ENCODE data around the gene ANKMY1. TPM values are rescaled to one million over a fixed set of nuclear protein-coding genes. Genes with fewer than 3 reads are reported as not detected.

The ANKMY1 gene
- total RNA-seq, 3 donors from 2014 or later (not counting 1 experiment from before 2014, with no cell fraction given): 43.8 to 51.5 (median 46.6) TPM

DNA sequence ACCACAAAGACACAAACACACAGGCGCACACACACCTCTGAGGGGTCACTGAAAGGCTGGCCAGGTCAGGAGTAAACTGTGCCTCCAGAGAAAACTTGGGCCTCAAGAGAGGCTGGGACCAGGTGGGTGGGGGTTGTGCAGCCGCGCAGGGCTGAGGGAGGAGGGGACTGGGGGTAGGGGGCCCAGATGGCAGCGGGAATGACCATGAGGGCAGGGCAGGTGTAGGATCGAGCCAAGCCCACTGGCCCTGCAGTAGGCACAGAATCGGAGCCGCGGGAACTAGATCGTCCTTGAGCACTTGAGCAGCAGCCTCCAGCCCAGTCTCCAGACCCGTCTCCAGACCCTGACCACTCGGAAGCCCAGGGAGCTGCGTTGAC lies 36.8 kb downstream of the ANKMY1 start:
- 94% methylated on average over 12 of the region's 12 CpGs for WGBS (ENCODE audit: insufficient coverage)
- no peak for TF ChIP-seq CTCF (IDR thresholded peaks at IDR 0.05)
- Mint-ChIP-seq H3K27me3 (ENCODE audit: low read depth in 2 of 2) (peaks cover 0 to 4% of the 10 kb centered on the region in 2 donors), H3K36me3 (no peaks in the 10 kb centered on the region), H3K9me3 (no peaks in the 10 kb centered on the region), H3K4me1 (peaks cover 10 to 19% of the 10 kb centered on the region in 2 donors), H3K27ac (peak overlapping the region in 1 of 2 donors; percentile 84), H3K4me3 (no peak overlapping the region)
- Histone ChIP-seq H3K27me3 (ENCODE audit: control insufficient read depth, insufficient read depth, low read length) (no peaks in the 10 kb centered on the region), H3K4me3 (ENCODE audit: low read length) (no peak overlapping the region), H3K9me3 (ENCODE audit: control insufficient read depth, insufficient read depth, low read length) (peaks cover 11% of the 10 kb centered on the region), H3K36me3 (ENCODE audit: control insufficient read depth, insufficient read depth, low read length) (peaks cover 12% of the 10 kb centered on the region), H3K4me1 (ENCODE audit: control insufficient read depth, insufficient read depth, low read length) (no peaks in the 10 kb centered on the region), H3K27ac (ENCODE audit: low read length) (no peak overlapping the region)
- intact Hi-C loops (cut with micrococcal nuclease): no loop called here
- ATAC-seq (no peak), DNase-seq (no peak)

- H3K9me3 ChIP-seq (ENCODE audit: control insufficient read depth, insufficient read depth, low read length): peaks cover 8% of the 10 kb centered on the region
- H3K27me3 ChIP-seq (ENCODE audit: control insufficient read depth, insufficient read depth, low read length): no peaks in the 10 kb centered on the region
- Mint-ChIP-seq H3K36me3 (no peaks in the 10 kb centered on the region), H3K27ac (peak overlapping the region in 1 of 2 donors; percentile 84), H3K9me3 (no peaks in the 10 kb centered on the region), H3K27me3 (ENCODE audit: low read depth in 2 of 2) (peaks cover 0 to 4% of the 10 kb centered on the region in 2 donors), H3K4me1 (peaks cover 10 to 19% of the 10 kb centered on the region in 2 donors), H3K4me3 (no peak overlapping the region)
- TF ChIP-seq CTCF (IDR thresholded peaks at IDR 0.05): no peak
- ATAC-seq (peak in 1 of 3 donors; percentile 26), DNase-seq (no peak)
- no peaks in the 10 kb centered on the region for H3K4me1 ChIP-seq (ENCODE audit: control insufficient read depth, insufficient read depth, low read length)
- H3K4me3 ChIP-seq (ENCODE audit: low read length): no peak overlapping the region
- WGBS (ENCODE audit: insufficient coverage): 48% methylated on average over 52 of the region's 52 CpGs
- no peak overlapping the region for H3K27ac ChIP-seq (ENCODE audit: low read length)
- intact Hi-C loops (cut with micrococcal nuclease): no loop called here
- H3K36me3 ChIP-seq (ENCODE audit: control insufficient read depth, insufficient read depth, low read length): peaks cover 9% of the 10 kb centered on the region
Measured at GRCh38 chr2:240520130-240520973, 37.4 kb downstream of the ANKMY1 start.

- no peak for TF ChIP-seq CTCF (IDR thresholded peaks at IDR 0.05)
- intact Hi-C loops (cut with micrococcal nuclease): loop anchor here (10.0 kb wide), 2 partner anchors 45 to 185 kb away; partner anchors contain the start of genes DUSP28 and RNPEPL1
Measured at GRCh38 chr2:240519396-240520129, 38.2 kb downstream of the ANKMY1 start.

More at GRCh38 chr2:240519396-240520129, 38.2 kb downstream of the ANKMY1 start:
- no peaks in the 10 kb centered on the region for H3K9me3 Mint-ChIP-seq
- Histone ChIP-seq H3K36me3 (ENCODE audit: control insufficient read depth, insufficient read depth, low read length) (peaks cover 7% of the 10 kb centered on the region), H3K4me3 (ENCODE audit: low read length) (no peak overlapping the region), H3K9me3 (ENCODE audit: control insufficient read depth, insufficient read depth, low read length) (no peaks in the 10 kb centered on the region), H3K27me3 (ENCODE audit: control insufficient read depth, insufficient read depth, low read length) (no peaks in the 10 kb centered on the region), H3K4me1 (ENCODE audit: control insufficient read depth, insufficient read depth, low read length) (no peaks in the 10 kb centered on the region), H3K27ac (ENCODE audit: low read length) (no peak overlapping the region)
- H3K27ac Mint-ChIP-seq: no peak overlapping the region
- H3K27me3 Mint-ChIP-seq (ENCODE audit: low read depth in 2 of 2): peaks cover 0 to 4% of the 10 kb centered on the region in 2 donors
- ATAC-seq (no peak), DNase-seq (no peak)
- H3K4me1 Mint-ChIP-seq: peaks cover 10 to 13% of the 10 kb centered on the region in 2 donors
- H3K36me3 Mint-ChIP-seq: no peaks in the 10 kb centered on the region
- no peak overlapping the region for H3K4me3 Mint-ChIP-seq
- 77% methylated on average over 24 of the region's 25 CpGs for WGBS (ENCODE audit: insufficient coverage)

Measured in natural killer cell (primary cell).